ELR (cell line): ENCODE measurements around the gene NUB1.

Experiments used
- DNase-seq: peaks from one replicate; pipeline ENCODE4 v3.0.0-alpha.2; 2015; ENCODE audit warnings: low read depth

The NUB1 gene

DNA sequence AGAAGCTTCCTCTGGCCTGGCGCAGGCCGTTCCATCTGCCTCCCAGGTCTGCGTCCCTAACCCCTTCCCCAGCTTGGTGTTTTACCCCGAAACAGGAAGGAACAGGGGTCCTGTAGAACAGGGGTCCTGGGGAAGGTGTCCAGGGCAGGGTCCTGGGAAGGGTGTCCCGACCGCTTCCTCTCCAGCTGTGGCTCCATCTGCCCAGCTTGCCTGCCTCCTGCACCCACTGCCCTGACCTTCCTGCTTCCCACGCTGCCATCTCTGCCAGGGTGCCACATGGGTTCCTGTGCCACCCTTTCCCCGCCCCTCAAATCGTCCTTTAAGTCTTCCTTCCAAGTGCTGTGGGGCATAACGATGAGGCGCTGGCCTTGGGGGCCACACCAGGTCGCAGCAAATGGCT is 35.8 kb downstream of the NUB1 start:
- DNase-seq, result no peak

- no peak for DNase-seq
Measured at GRCh38 chr7:151378011-151378410, 36.4 kb downstream of the NUB1 start.

- DNase-seq, result no peak
Measured at GRCh38 chr7:151378496-151379192, 37.0 kb downstream of the NUB1 start.

DNA sequence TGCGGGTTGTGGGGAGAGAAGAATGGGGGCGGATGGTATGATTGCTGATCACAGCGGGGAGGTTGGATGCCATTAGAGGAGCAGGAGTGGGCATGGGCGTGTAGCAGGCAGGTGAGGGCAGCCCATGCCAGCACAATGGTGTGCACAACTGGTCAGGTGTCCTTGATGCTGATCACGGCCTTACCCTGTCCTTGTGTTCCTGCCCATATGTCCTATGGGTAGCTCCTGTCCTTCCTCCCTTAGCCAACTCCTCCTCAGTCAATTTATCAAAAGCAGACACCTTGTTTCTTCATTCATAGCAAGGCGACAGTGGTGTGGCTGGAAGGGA is 37.5 kb downstream of the NUB1 start:
- DNase-seq, result no peak

DNA sequence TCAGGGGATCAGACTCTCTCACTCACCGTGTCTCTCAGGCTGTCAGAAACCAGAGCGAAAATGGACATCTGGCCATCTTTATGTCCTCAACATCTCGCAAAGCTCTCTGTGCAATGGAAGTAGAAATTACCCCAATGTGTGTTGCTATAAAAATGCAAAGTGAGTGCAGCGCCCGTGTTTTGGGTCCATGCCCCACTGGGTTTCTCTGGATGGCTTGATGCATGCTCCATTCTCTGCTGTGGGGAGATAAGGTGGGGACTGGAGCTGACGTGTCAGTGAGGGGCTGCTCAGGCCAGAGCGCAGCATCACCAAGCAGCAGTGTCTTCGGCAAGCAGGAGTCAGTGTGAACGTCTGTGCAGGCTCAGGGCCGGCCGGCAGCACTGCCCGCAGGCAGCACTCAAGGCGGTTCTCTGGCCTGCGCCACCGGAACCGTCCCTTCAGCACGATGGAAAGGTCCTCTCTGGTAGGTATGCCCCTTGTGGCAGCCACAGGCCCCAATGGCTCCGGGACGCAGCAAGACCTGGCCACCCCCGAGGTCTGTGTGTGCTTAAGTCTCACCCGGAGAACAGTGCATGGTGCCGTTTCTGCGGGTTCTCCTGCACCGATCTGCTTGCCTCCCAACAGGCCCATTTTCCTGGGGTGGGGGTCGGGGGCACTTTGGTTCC is 38.1 kb downstream of the NUB1 start:
- DNase-seq, result no peak

DNA sequence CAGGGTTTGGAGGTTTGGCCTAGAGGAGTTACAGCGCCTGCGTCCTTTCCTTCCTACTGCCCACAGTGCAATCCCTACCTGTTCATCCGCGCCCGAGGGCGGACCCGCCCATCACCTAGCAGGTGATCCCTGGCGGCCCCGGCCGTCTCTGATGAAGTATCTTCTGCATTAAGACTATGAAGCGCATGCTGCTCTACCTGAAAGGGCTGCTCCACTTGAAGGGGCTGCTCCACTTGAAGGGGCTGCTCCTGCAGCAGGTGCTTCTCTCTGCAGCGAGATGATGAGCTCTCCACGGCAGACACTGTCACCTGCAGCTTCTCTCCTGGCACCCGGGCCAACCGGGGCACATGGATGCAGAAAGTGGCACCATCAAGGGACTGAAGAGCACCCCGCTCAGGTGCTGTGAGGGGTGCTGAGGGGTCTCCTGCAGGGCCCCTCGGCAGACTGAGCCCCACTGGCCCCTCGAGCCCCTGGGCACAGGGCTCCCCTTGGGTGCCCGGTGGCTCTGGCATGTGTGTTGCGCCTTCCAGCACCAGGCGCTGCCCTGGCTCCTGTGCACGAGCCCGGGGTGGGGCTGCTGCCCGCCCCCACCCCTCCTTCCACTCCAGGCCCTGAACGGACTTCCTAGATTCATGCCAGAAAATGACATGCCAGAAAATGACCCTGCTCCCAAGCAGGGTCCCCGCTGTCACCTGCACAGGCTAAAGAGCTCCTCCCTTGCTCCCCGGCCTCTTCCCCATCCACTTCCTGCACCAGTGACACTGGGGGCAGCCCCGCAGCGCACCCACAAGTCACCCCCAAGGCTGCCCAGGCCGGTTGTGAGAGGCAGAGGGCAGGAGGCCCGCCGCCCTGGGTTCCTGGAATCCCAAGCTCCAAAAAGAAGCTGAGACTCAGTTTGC is 38.8 kb downstream of the NUB1 start:
- no peak for DNase-seq

- no peak for DNase-seq
Measured at GRCh38 chr7:151381098-151381347, 39.4 kb downstream of the NUB1 start.

- no peak for DNase-seq
Measured at GRCh38 chr7:151381348-151382078, 39.9 kb downstream of the NUB1 start.

DNA sequence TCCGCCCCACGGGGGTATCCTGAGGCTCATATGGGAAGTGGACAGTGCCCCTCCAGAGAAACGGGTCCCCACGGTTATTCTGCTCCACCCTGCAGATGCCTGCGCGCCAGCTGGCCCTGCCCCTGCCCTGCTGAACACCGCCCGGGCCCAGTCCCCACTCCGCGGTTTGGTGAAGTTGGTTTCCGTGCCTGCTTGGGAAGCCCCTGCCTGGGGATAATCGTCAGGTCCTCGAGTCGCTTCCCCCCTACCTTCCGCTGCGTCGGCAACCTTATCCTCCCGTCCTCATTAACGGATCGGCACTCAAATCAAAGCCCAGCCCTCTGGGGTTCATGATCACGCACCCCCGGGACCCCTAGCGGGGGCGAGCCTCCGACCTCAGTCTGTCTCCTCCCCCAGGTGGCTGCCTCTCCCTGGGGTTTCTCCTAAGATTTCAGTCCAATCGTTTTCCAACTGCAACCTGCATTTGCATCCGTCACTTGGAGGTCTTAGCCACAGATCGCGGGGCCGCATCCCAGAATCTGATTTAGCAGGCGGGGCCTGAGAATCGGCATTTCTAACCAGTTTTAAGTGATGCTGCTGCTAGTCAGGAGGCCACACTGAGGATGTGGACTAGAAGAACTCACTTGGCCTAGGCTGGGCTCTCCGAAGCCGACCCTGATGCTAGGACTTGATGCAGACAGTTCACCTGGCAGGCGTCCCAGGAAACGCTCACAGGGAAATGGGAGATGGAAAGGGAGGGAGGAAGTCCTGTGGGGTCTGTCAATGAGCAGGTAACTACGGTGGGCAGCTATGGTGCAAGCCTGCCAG is 40.7 kb downstream of the NUB1 start:
- no peak for DNase-seq

DNA sequence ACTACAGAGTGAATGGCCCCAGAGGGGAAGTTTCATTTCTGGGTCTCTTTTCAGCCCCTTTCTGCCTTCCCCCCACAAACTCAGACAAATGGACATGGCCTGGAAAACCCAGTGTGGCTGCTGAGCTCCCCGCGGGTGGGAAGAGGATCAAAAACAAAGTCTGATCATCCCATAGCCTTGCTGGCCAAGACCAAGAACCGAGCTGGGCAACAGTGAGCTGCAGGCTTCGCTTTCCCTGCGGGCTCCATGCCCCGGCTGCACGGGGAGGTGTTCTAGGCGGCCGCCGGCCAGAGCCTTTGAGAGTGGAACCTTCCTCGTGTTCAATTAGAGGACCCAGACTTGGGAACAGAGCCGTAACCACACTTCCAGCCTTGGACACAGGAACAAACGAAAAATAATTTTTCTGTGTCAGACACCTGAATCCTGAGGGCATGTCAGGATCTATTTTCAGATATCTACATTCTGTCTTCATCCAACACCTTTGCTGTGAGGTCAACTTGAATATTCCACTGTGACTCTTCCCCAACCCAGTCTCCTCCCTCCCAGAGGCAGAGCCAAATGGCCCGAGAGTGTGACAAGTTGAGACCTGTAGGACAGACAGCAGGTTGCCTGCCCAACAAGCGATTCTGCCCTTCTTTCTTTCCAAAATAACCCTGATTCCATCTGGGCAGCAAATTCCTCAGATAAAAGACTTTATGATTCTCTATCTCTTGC is 42.2 kb downstream of the NUB1 start:
- no peak for DNase-seq

DNA sequence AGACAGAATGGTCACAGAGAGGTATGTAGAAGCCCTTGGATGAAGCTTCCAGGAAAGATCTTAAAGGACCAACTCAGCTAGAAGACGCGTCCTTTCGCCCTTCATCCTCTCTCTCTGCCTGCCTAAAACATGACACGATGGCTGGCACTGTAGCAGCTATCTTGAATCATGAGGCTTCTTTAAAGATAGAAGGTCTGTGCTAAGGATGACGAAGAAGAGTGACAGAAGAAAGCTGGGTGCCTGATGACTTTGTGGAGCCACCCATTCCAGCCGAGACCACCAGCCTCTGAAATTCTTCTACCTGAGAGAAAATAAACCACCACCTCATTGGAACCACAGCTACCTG is 42.7 kb downstream of the NUB1 start:
- no peak for DNase-seq

DNA sequence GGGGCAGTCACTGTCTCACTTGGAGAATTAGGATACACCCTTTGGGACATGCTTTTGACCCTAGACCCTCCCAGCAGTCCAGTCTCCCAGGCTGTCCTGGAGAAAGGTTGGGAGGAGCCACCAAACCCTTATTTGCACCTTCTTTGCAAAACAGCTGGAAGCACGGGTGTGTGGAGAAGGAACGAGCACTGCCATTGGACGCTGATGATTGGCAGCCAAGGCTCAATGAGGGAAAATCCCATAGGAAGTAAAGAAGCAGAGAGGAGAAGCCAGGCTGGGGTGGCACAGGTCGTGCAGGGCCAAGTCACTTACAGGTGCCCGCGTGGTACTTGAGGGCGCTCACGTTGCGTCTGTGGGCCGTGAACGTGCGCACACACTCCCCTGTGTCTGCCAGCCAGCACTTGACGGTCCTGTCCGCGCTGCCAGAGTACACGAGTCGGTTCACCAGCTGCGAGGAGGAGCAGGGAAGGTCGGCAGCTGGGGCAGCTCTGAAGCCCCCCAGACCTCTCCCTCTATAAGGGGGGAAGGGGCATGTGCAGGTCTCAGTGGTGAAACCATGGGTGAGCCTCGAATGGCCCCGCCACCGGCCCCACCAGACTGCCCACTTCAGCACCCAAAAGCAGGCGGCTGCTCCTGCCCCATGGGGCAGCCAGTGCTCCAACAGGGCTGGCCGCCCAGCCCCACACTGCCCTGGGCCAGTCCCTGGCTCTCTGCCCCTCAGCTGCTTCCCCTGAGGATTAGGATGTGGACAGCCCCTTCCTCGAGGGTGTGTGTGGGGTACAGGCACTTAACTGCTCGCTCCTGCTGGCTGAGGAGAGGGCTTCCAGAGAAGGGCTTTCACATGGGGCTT is 43.4 kb downstream of the NUB1 start:
- DNase-seq, result no peak

- no peak for DNase-seq
Measured at GRCh38 chr7:151385626-151386300, 44.2 kb downstream of the NUB1 start.

DNA sequence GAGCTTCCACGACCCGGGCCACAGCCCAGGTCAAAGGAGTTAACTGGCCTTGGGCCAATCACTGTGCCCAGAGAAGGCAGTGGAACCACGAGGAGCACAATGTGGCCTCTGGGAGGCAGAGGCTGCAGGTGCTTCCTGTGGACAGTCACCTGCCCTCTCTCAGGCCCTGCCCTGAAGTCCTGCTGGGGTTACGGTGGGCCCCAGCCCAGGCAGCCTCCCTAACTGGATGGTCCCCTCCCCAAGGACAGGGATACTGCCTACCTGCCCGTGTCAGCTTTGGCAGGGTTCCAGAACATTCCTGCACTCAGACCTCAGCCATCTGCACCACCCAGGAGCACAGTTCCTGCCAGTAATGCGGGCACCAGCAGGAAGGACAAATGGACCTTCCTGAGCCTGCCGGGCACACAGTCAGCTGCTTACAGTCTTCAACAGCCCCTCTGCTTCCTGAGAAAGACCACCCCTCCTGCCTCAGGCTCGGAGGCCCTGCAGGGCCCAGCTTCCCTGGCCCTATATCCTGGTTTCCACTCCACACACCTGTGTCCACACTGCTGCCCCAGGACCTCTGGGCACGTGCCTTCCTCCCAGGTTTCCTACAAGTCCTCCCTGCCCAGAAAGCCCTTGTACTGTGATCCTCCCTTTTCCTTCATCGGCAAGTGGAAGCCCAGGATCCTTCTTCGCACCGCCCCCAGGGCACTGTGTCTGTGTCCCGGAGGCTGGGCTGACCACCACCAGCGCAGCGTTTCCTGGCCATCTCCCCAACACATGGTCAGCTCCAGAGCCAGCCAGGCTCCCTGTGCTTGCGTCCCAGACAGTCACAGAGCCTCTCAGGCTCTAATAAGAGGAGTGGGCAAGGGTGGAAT is 44.9 kb downstream of the NUB1 start:
- no peak for DNase-seq

DNA sequence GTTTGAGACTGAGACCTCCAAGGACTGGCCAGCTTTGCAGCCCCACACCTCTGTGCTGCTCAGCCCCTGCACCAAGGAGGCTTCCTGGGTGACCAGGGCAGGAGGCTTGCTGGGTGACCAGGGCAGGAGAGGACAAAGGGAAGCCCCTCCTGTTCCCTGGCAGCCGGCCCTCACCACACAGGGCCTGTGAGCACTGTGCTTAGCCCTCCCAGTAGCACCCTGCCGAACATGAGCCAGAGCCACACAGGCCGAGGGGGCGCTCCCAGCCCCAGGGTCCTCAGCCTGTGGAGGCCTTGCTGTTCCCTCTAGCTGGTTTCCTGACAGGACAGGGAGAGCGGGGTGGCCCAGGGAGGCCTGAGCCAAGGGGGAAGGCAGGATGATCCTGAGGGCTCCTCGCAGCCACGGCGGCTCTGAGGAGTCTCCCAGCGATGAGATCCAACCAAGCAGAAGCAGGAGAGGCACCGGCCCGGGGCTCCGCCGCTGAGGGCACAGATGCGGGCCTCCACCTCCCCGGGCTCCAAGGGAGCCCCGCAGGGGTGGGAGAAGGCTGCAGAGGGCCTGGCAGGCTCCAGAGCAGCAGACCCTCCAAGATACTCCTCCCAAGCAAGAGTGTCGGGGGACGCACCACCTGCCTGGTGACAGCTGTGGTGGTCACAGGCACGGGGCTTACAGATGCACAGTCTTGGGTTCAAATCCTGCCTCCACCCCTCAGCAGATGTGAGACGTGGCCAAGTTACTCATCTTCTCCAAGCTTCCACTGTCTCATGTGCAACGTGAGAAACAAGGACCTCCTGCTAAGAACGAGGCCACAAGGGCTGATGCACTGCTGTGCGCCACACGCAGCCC is 45.8 kb downstream of the NUB1 start:
- DNase-seq, result no peak

- no peak for DNase-seq
Measured at GRCh38 chr7:151388007-151388297, 46.3 kb downstream of the NUB1 start.

GRCh38 chr7:151388430-151388829 is 46.8 kb downstream of the NUB1 start:
- DNase-seq, result no peak
